Measurements from ENCODE around the gene CNDP1. TPM values are rescaled to one million over a fixed set of nuclear protein-coding genes. Genes with fewer than 3 reads are reported as not detected.
"Not testable (repeated sequence)": the region's sequence is repeated elsewhere in the genome, so short reads cannot be mapped to it uniquely, and the experiment has no call there.

The CNDP1 gene
- polyA plus RNA-seq, 1 experiment: not detected

DNA sequence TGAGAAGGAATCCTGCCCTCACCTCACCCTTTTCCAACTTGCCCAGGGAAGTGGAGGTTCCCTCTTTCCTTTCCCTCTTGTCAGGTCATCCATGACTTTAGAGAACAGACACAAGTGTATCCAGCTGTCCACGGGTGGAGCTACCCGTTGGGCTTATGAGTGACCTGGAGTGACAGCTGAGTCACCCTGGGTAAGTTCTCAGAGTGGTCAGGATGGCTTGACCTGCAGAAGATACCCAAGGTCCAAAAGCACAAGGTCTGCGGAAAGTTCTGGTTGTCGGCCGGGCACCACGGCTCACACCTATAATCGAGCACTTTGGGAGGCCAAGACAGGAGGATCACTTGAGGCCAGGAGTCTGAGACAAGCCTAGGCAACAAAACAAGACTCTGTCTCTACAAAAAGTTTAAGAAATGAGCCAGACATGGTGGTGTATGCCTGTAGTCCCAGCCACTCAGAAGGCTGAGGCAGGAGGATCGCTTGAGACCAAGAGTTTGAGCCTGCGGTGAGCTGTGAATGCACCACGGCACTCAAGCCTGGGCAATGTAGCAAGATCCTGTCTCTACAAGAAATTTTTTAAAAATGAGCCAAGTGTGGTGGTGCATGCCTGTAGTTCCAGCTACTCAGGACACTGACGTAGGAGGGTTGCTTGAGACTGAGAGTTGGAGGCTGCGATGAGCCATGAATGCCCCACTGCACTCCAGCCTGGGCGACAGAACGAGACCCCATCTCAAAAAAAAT, 14.0 kb upstream of the CNDP1 start:
- ChIA-PET POLR2A (no interaction called here), CTCF (interaction anchor here (1.7 kb wide), 1 partner anchor 32 kb away, joined by 6 read pairs; no protein-coding TSS in a partner anchor)
- TF ChIP-seq, protein P1, sequence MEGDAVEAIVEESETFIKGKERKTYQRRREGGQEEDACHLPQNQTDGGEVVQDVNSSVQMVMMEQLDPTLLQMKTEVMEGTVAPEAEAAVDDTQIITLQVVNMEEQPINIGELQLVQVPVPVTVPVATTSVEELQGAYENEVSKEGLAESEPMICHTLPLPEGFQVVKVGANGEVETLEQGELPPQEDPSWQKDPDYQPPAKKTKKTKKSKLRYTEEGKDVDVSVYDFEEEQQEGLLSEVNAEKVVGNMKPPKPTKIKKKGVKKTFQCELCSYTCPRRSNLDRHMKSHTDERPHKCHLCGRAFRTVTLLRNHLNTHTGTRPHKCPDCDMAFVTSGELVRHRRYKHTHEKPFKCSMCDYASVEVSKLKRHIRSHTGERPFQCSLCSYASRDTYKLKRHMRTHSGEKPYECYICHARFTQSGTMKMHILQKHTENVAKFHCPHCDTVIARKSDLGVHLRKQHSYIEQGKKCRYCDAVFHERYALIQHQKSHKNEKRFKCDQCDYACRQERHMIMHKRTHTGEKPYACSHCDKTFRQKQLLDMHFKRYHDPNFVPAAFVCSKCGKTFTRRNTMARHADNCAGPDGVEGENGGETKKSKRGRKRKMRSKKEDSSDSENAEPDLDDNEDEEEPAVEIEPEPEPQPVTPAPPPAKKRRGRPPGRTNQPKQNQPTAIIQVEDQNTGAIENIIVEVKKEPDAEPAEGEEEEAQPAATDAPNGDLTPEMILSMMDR (IDR thresholded peaks at IDR 0.05; ENCODE audit: low read depth, low read length): no peak

DNA sequence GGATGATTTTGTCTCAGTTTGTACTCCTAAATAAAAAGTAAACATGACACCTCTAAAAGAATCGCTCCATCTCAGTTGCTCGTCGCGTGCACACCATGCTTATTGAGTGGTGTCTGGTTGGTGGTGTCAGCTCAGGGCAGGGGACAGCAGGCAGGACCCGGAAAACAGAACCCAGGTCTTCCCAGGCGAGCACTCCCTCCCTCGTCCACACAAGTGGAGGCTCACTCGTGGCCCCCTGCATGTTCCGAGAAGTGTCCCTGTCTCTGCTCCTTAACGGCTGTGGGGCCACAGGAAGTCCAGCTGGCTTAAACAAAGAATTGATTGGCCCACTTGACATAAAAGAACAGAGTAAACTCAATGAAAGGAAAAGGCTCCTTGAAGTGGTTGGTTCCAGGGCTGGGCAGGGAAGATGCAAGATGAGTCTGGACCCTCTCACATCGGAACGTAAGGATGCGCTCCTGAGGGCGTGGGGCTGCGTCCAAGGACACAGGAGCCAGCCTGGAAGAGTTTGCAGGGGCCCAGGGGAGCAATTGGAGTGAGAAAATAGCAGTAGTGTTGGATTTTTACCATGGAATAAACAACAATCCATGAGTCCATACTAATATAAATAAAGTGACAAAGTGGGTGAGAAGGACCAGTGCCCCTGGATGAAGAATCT, 13.1 kb upstream of the CNDP1 start:
- TF ChIP-seq, protein P1 (IDR thresholded peaks at IDR 0.05; ENCODE audit: low read depth, low read length): no peak
- H3K27me3 ChIP-seq (ENCODE audit: control insufficient read depth, insufficient read depth, low read length): peaks cover 3% of the 10 kb centered on the region
- DNase-seq (ENCODE audit: low read depth, low spot score): no peak
- H3K9me3 ChIP-seq (ENCODE audit: control insufficient read depth, insufficient read depth, low read length): no peaks in the 10 kb centered on the region
- CTCF ChIA-PET: interaction anchor here (1.7 kb wide), 1 partner anchor 31 kb away, joined by 6 read pairs; no protein-coding TSS in a partner anchor
- H3K4me3 ChIP-seq (ENCODE audit: low read depth, low read length): no peak overlapping the region
- POLR2A ChIA-PET: no interaction called here
- no peak overlapping the region for H3K27ac ChIP-seq (ENCODE audit: low read depth, low read length)

More for the DNA sequence above, 14.0 kb upstream of the CNDP1 start:
- Histone ChIP-seq H3K4me3 (ENCODE audit: low read depth, low read length) (no peak overlapping the region), H3K27me3 (ENCODE audit: control insufficient read depth, insufficient read depth, low read length) (no peaks in the 10 kb centered on the region), H3K9me3 (ENCODE audit: control insufficient read depth, insufficient read depth, low read length) (no peaks in the 10 kb centered on the region), H3K27ac (ENCODE audit: low read depth, low read length) (no peak overlapping the region)
- no peak for DNase-seq (ENCODE audit: low read depth, low spot score)

DNA sequence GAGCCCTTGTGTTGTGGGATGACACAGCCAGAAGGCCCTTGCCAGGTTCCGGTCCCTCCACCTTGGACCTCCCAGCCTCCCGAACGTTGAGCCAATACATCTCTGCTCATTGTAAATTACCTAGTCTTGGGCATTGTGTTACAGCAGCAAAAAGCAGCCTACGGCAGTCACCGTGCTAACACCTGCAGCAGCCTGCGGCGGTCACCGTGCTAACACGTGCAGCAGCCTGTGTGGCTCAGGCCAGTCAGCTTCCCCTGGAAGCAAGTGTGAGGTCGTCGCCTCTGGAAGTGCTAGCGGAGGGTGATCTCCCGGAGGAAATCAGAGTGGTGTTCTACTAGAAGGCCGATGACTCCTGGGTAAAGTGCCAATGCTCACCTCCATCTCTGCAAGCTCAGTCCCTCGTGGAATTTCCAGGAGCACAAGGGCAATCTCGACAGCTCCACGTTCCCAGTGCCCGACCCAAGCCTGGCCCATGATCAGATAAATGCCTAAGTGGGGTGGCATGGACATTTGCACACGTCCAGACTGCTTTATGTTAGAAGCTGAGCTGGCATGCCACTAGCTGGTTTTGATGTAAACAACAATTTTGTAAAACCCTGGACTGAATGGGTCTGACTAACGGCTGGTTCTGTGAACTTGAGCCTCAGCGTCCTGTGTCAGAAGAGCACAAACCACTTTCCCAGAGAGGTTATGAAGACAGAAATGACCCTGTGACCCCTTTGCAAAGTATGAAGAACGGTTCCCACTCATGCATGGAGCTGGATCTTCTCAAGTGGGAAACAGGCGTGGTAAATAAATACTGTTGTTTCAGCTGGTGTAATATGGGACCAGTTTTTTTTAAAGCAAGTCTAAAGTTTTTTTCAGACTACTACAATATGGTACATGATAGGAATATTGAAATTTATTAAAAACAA, 11.4 kb upstream of the CNDP1 start:
- Histone ChIP-seq H3K4me3 (ENCODE audit: low read depth, low read length) (no peak overlapping the region), H3K27ac (ENCODE audit: low read depth, low read length) (no peak overlapping the region), H3K9me3 (ENCODE audit: control insufficient read depth, insufficient read depth, low read length) (no peaks in the 10 kb centered on the region), H3K27me3 (ENCODE audit: control insufficient read depth, insufficient read depth, low read length) (peaks cover 3% of the 10 kb centered on the region)
- CTCF ChIA-PET: interaction anchor here (0.8 to 0.9 kb wide), 2 partner anchors 29 kb away, joined by 3 to 6 read pairs; no protein-coding TSS in a partner anchor
- POLR2A ChIA-PET: no interaction called here
- TF ChIP-seq, protein P1 (IDR thresholded peaks at IDR 0.05; ENCODE audit: low read depth, low read length): no peak
- DNase-seq (ENCODE audit: low read depth, low spot score): no peak

DNA sequence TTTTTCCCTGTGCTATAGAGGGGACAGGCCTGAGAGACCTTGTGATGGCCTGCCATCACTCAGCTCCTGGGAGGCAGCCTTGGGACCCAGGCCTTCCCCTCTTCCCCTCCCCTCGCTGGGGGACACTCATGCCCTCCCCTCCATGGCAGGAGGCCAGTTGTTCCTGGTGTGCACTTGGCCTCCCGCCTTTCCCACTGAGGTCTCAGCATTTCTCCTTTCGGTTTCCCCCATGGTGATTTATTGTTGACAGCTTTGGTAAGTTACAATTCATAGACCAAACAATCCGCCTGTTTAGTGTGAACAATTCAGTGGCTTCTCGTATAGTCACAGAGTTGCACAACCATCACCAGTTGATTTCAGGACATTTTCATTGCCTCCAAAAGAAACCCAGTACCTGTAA, 10.2 kb upstream of the CNDP1 start:
- Histone ChIP-seq H3K27me3 (ENCODE audit: control insufficient read depth, insufficient read depth, low read length) (peaks cover 3% of the 10 kb centered on the region), H3K27ac (ENCODE audit: low read depth, low read length) (no peak overlapping the region), H3K9me3 (ENCODE audit: control insufficient read depth, insufficient read depth, low read length) (no peaks in the 10 kb centered on the region), H3K4me3 (ENCODE audit: low read depth, low read length) (no peak overlapping the region)
- DNase-seq (ENCODE audit: low read depth, low spot score): no peak
- POLR2A ChIA-PET: no interaction called here
- TF ChIP-seq, protein P1 (IDR thresholded peaks at IDR 0.05; ENCODE audit: low read depth, low read length): no peak
- CTCF ChIA-PET: interaction anchor here (0.8 kb wide), 1 partner anchor 28 kb away, joined by 6 read pairs; no protein-coding TSS in a partner anchor

DNA sequence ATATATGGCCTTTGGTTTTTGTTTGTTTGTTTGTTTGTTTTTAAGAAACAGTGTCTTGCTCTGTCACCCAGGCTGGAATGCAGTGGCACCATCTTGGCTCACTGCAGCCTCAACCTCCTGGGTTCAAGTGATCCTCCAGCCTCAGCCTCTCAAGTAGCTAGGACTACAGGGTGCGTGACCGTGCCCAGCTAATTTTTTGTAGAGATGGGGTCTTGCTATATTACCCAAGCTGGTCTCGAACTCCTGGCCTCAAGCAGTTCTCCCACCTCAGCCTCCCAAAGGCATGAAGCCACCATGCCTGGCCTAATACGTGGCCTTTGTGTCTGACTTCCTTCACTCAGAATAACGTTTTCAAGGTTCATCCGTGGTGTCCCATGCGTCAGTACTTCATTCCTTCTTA, 9.4 kb upstream of the CNDP1 start:
- H3K4me3 ChIP-seq (ENCODE audit: low read depth, low read length); CTCF ChIA-PET; DNase-seq (ENCODE audit: low read depth, low spot score); H3K27me3 ChIP-seq (ENCODE audit: control insufficient read depth, insufficient read depth, low read length); H3K27ac ChIP-seq (ENCODE audit: low read depth, low read length); POLR2A ChIA-PET; H3K9me3 ChIP-seq (ENCODE audit: control insufficient read depth, insufficient read depth, low read length): not testable (repeated sequence)
